NCI-H146 treated with DMSO at 0.1 percent for 48 hours (cell line): ENCODE measurements around the gene SCRN1.
A peak's percentile ranks its signal among the peaks of the same experiment; 100 is the strongest.

Source experiments
- DNase-seq: peaks from one replicate; lab custom pipeline; 2025; ENCODE audit not compliant: unreplicated experiment; lab: John Stamatoyannopoulos, UW

Gene SCRN1

GRCh38 chr7:30010021-30010420 is 20.4 kb upstream of the SCRN1 start:
- DNase-seq: no peak

GRCh38 chr7:30005464-30005863 is 15.9 kb upstream of the SCRN1 start:
- DNase-seq: no peak

GRCh38 chr7:30003098-30003497 is 13.5 kb upstream of the SCRN1 start:
- no peak for DNase-seq

- DNase-seq: no peak
These were observed 12.4 kb upstream of the SCRN1 start for GRCh38 chr7:30001998-30002397.

- no peak for DNase-seq
These were observed 8.9 kb upstream of the SCRN1 start for GRCh38 chr7:29998489-29998888.

GRCh38 chr7:29996321-29996720 is 6.7 kb upstream of the SCRN1 start:
- no peak for DNase-seq

- no peak for DNase-seq
These were observed 6.1 kb upstream of the SCRN1 start for GRCh38 chr7:29995652-29996051.

- no peak for DNase-seq
These were observed 3.5 kb upstream of the SCRN1 start for GRCh38 chr7:29993140-29993539.

GRCh38 chr7:29991937-29992336 is 2.3 kb upstream of the SCRN1 start:
- DNase-seq: no peak

GRCh38 chr7:29990931-29991330 is 1.3 kb upstream of the SCRN1 start:
- DNase-seq: no peak

- peak; percentile 66 for DNase-seq
These were observed 961 bp downstream of the SCRN1 start for GRCh38 chr7:29988424-29989256.

- DNase-seq: no peak
These were observed 1.7 kb downstream of the SCRN1 start for GRCh38 chr7:29987811-29988317.

GRCh38 chr7:29987083-29987482 is 2.5 kb downstream of the SCRN1 start:
- no peak for DNase-seq

GRCh38 chr7:29980151-29980550 is 9.4 kb downstream of the SCRN1 start:
- no peak for DNase-seq

GRCh38 chr7:29977886-29978651 is 11.5 kb downstream of the SCRN1 start:
- no peak for DNase-seq

GRCh38 chr7:29976673-29977415 is 12.8 kb downstream of the SCRN1 start:
- DNase-seq: no peak

- no peak for DNase-seq
These were observed 13.3 kb downstream of the SCRN1 start for GRCh38 chr7:29976266-29976665.

GRCh38 chr7:29975561-29975960 is 14.0 kb downstream of the SCRN1 start:
- DNase-seq: no peak

GRCh38 chr7:29974286-29974685 is 15.3 kb downstream of the SCRN1 start:
- DNase-seq: no peak

GRCh38 chr7:29972315-29972669 is 17.3 kb downstream of the SCRN1 start:
- no peak for DNase-seq

GRCh38 chr7:29971566-29972314 is 17.9 kb downstream of the SCRN1 start:
- no peak for DNase-seq
